Heart left ventricle (tissue), 13 donors: ENCODE measurements around the gene ZNF14.

Source experiments
- CTCF ChIP-seq, 12 donors: fragments of 200-600 bp; sonication (generic) in 4 of 12; IDR thresholded peaks; one replicate each; pipeline versions ENCODE4 v1.5.0 to v1.8.0; 2018 to 2022; ENCODE audit warnings: antibody characterized with exemption in 12 of 12, mild to moderate bottlenecking in 5 of 12
- POLR2A ChIP-seq, 2 donors: fragments of 450-650 bp; IDR thresholded peaks; one replicate each; pipeline ENCODE4 v1.6.1; 2017; ENCODE audit warnings: antibody characterized with exemption in 2 of 2, mild to moderate bottlenecking in 2 of 2, moderate library complexity in 2 of 2
- donor health status: ischemic (EF 13 %, LVEDD 7.1; RV severe dilation, severe dysfunction).
- donor health status: DM: no; HTN: yes; CAD: no.
- donor health status: DM: no; HTN: no; CAD: no.
- donor health status: ischemic (EF 25% LVEDD 6.9; RV normal size, moderate dysfunction).
- donor health status: ischemic (EF 25% LVEDD 5.7; RV mildly dilated, moderate dysfunction).
- donor health status: ischemic (EF 35%, LVEDD 5.7; RV mildly dilated, moderate dysfunction).
- donor health status: nonischemic (EF 11% LVEDD 7.7; RV severe dilation, severe dysfunction).
- donor health status: DM: yes; HTN: yes; CAD: no.
- donor health status: PGD.
- donor health status: ischemic (EF 29% LVEDD 5.4; RV normal size, mild dysfunction).
- donor health status: nonischemic (EF 23%, LVEDD 6.1; RV moderate dilation, normal function).

DNA sequence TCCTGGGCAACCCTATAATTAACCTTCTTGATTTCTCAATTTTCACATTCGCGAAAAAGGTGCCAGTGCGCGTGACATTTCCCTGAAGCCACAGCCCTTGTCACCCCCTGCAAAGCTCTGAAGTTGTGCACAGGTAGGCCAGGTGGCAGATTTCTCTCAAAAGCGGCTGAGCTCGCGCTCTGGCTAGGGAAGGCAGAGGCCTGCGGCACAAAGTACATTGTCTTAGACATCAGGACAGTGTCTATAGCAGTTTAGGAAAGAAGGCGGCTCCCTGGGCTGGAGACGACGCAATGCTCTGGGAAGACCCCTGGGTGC lies 42.9 kb upstream of the ZNF14 start:
- no peak for TF ChIP-seq POLR2A (IDR thresholded peaks at IDR 0.05)
- no peak for TF ChIP-seq CTCF (IDR thresholded peaks at IDR 0.05)
